Body of pancreas (tissue), 4 donors: ENCODE measurements around the gene TRAK1. TPM values are rescaled to one million over a fixed set of nuclear protein-coding genes. Genes with fewer than 3 reads are reported as not detected.

Source experiments
- ATAC-seq: fragments of 150-250 bp; one replicate; pipeline ENCODE4 v1.9.1; 2016
- DNase-seq, 4 donors: peaks; one replicate each; pipeline ENCODE4 v3.0.0-alpha.2; 2019
- H3K27ac ChIP-seq, 4 donors: fragments of 200-600 bp; sonication (generic); 1 replicate in 3 of 4; 2 replicates in 1 of 4; pipeline versions ENCODE4 v1.5.1 to v1.6.1; 2016 to 2019; ENCODE audit warnings: mild to moderate bottlenecking in 1 of 4, mixed read lengths in 1 of 4, moderate library complexity in 1 of 4
- H3K27me3 ChIP-seq, 2 donors: fragments of 200-600 bp; sonication (generic); one replicate each; pipeline ENCODE4 v1.6.0; 2016; ENCODE audit warnings: mild to moderate bottlenecking in 1 of 2
- H3K36me3 ChIP-seq, 2 donors: fragments of 200-600 bp; sonication (generic); replicated peaks in 1 of 2; 2 replicates each; pipeline ENCODE4 v1.5.1; 2016; ENCODE audit warnings: low read depth in 2 of 2; ENCODE audit not compliant: insufficient read depth in 1 of 2
- H3K4me1 ChIP-seq: fragments of 200-600 bp; sonication (generic); one replicate; pipeline ENCODE4 v1.6.0; 2016
- H3K4me3 ChIP-seq, 2 donors: fragments of 200-600 bp; sonication (generic); 1 replicate in 1 of 2; 2 replicates in 1 of 2; pipeline ENCODE4 v1.5.1; 2016 to 2019
- H3K9me3 ChIP-seq, 3 donors: fragments of 200-600 bp; sonication (generic); 1 replicate in 2 of 3; 2 replicates in 1 of 3; pipeline ENCODE4 v1.5.1; 2016
- POLR2A ChIP-seq, 3 donors: fragments of 450-650 bp; IDR thresholded peaks; one replicate each; pipeline ENCODE4 v1.6.1; 2016; ENCODE audit warnings: antibody characterized with exemption in 3 of 3, mild to moderate bottlenecking in 2 of 3
- WGBS, 2 donors: methylation state at CpG; one replicate each; pipeline ENCODE4 v1.1.5; 2017; 5-methylcytosine and 5-hydroxymethylcytosine counted together
- intact Hi-C: fragments of 100-400 bp; cut with DNase I; formaldehyde crosslinking; loops from one replicate; pipeline ENCODE4 v1.15.1; 2023
- total RNA-seq, 2 donors: library from RNA; depleted of rRNA; stranded (reverse); fragments of >200 nt; gene quantifications; one replicate each; pipeline ENCODE4 v1.1.0, GENCODE V29; 2016
- TF ChIP-seq, protein P1 (sequence below), 7 experiments: fragments of 450-650 bp in 4 of 7; fragments of 200-600 bp in 3 of 7; sonication (generic) in 3 of 7; IDR thresholded peaks; one replicate each; pipeline ENCODE4 v1.5.1; 2016 to 2019; ENCODE audit warnings: antibody characterized with exemption in 7 of 7

The TRAK1 gene
- total RNA-seq, 2 donors from 2014 or later, result 17.1 to 24.1 TPM

- WGBS, 2 donors, result 90 to 97% methylated on average over 3 of the region's 3 CpGs
- ATAC-seq (no peak), DNase-seq (no peak)
- Histone ChIP-seq H3K27ac (no peak overlapping the region), H3K4me3 (no peak overlapping the region), H3K36me3 (no peaks in the 10 kb centered on the region), H3K9me3 (no peaks in the 10 kb centered on the region), H3K4me1 (peaks cover 7% of the 10 kb centered on the region), H3K27me3 (no peaks in the 10 kb centered on the region)
- TF ChIP-seq, protein P1, sequence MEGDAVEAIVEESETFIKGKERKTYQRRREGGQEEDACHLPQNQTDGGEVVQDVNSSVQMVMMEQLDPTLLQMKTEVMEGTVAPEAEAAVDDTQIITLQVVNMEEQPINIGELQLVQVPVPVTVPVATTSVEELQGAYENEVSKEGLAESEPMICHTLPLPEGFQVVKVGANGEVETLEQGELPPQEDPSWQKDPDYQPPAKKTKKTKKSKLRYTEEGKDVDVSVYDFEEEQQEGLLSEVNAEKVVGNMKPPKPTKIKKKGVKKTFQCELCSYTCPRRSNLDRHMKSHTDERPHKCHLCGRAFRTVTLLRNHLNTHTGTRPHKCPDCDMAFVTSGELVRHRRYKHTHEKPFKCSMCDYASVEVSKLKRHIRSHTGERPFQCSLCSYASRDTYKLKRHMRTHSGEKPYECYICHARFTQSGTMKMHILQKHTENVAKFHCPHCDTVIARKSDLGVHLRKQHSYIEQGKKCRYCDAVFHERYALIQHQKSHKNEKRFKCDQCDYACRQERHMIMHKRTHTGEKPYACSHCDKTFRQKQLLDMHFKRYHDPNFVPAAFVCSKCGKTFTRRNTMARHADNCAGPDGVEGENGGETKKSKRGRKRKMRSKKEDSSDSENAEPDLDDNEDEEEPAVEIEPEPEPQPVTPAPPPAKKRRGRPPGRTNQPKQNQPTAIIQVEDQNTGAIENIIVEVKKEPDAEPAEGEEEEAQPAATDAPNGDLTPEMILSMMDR (IDR thresholded peaks at IDR 0.05), result no peak
- no peak for TF ChIP-seq POLR2A (IDR thresholded peaks at IDR 0.05)
- intact Hi-C loops, result loop anchor here (5.0 kb wide), 1 partner anchor 200 kb away; no protein-coding TSS in a partner anchor
Observed at GRCh38 chr3:42097566-42097946, 6.4 kb downstream of the TRAK1 start.

GRCh38 chr3:42098171-42098570 is 7.0 kb downstream of the TRAK1 start:
- Histone ChIP-seq H3K4me3 (no peak overlapping the region), H3K27me3 (no peaks in the 10 kb centered on the region), H3K9me3 (no peaks in the 10 kb centered on the region), H3K36me3 (no peaks in the 10 kb centered on the region), H3K4me1 (peaks cover 9% of the 10 kb centered on the region), H3K27ac (no peak overlapping the region)
- peak in 1 of 4 donors; percentile 0 for DNase-seq
- no peak for TF ChIP-seq POLR2A (IDR thresholded peaks at IDR 0.05)
- TF ChIP-seq, protein P1 (IDR thresholded peaks at IDR 0.05), result no peak
- WGBS, 2 donors, result 67 to 71% methylated on average over 6 of the region's 6 CpGs
- intact Hi-C loops, result loop anchor here (5.0 kb wide), 1 partner anchor 201 kb away; no protein-coding TSS in a partner anchor
- no peak for ATAC-seq

DNA sequence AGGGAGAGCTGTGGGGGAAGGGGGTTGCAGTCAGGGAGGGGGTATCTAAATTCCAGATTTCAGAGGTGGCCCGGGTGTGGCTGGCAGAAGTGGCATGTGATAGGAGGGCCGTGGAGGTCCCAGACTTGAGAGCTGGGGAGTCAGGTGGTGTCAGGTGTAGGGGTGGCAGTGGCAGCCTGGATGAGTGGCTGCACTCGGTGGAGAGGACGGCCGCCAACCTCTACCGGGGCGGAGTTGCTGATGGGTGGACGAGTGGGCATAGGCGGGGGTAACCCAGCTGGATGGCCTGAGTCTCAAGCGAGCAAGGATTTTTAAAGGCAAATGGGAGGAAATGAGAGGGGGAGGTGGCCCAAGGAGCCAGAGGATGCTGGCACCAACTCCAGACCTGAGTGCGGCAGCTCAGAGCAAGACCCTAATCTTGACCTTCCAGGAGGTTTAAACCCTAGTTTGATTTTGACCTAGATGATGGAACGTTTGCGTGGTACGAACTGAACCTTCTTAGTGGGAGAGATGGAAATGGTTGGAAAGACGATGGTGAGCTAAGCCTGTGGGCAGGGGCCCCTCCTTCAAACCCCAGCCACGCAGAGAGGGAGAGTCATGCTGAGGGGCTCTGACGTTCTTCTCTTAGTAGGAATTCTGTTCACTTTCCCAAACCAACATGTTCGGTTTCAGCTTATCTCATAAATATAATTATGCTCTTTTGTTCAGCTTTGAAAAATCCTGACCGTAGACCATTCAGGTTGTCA is 8.0 kb downstream of the TRAK1 start:
- Histone ChIP-seq H3K27me3 (no peaks in the 10 kb centered on the region), H3K36me3 (no peaks in the 10 kb centered on the region), H3K4me3 (no peak overlapping the region), H3K27ac (no peak overlapping the region), H3K9me3 (no peaks in the 10 kb centered on the region), H3K4me1 (peaks cover 9% of the 10 kb centered on the region)
- no peak for DNase-seq
- 78% methylated on average over 18 to 19 of the region's 19 CpGs for WGBS, 2 donors
- no peak for ATAC-seq
- intact Hi-C loops, result loop anchor here (5.0 kb wide), 1 partner anchor 202 kb away; no protein-coding TSS in a partner anchor
- TF ChIP-seq, protein P1 (IDR thresholded peaks at IDR 0.05), result no peak
- TF ChIP-seq POLR2A (IDR thresholded peaks at IDR 0.05), result no peak

DNA sequence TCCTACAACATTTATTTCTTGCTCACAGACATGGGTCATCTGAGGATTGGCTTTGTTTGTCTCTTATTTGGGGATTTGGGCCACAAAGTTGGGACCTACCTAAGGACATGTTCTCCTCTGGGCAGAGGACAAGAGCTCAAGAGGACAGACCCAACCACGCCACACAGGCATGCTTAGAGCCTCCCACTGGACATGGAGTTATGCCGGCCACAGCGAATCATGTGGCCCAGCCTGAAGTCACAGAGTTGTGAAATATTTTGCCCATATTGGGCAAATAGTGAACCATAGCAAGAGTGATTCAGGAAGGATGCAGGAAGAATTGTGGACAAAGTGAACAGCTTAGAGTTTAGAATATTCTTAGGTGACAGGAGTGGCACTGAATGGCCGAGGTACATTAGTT is 9.9 kb downstream of the TRAK1 start:
- 72 to 83% methylated on average over 4 of the region's 4 CpGs for WGBS, 2 donors
- H3K4me1 ChIP-seq, result peaks cover 9% of the 10 kb centered on the region
- peak; percentile 33 for ATAC-seq
- H3K9me3 ChIP-seq, result no peaks in the 10 kb centered on the region
- H3K27ac ChIP-seq, result no peak overlapping the region
- H3K36me3 ChIP-seq, result no peaks in the 10 kb centered on the region
- peak in 1 of 4 donors; percentile 41 for DNase-seq
- intact Hi-C loops, result no loop called here
- TF ChIP-seq POLR2A (IDR thresholded peaks at IDR 0.05), result no peak
- TF ChIP-seq, protein P1 (IDR thresholded peaks at IDR 0.05), result no peak
- H3K4me3 ChIP-seq, result no peak overlapping the region
- H3K27me3 ChIP-seq, result no peaks in the 10 kb centered on the region

GRCh38 chr3:42101481-42101880 is 10.3 kb downstream of the TRAK1 start:
- peak; percentile 9 for ATAC-seq
- H3K36me3 ChIP-seq, result no peaks in the 10 kb centered on the region
- no peaks in the 10 kb centered on the region for H3K27me3 ChIP-seq
- H3K4me1 ChIP-seq, result peaks cover 9% of the 10 kb centered on the region
- 76 to 82% methylated on average over 1 of the region's 1 CpG for WGBS, 2 donors
- H3K9me3 ChIP-seq, result no peaks in the 10 kb centered on the region
- TF ChIP-seq POLR2A (IDR thresholded peaks at IDR 0.05), result no peak
- TF ChIP-seq, protein P1 (IDR thresholded peaks at IDR 0.05), result no peak
- H3K4me3 ChIP-seq, result no peak overlapping the region
- no peak for DNase-seq
- intact Hi-C loops, result no loop called here
- H3K27ac ChIP-seq, result no peak overlapping the region
